Neural progenitor cell (in vitro differentiated cells): Measurements from ENCODE around the gene RBMS1. TPM values are rescaled to one million over a fixed set of nuclear protein-coding genes. Genes with fewer than 3 reads are reported as not detected.

Experiments used
- DNase-seq: peaks from one replicate; pipeline ENCODE4 v3.0.0-alpha.2; 2016; ENCODE audit warnings: low spot score
- H2AFZ ChIP-seq: fragments of 200-600 bp; sonication (generic); replicated peaks from 2 replicates; pipeline ENCODE4 v1.6.1; 2016; ENCODE audit warnings: antibody characterized with exemption
- H3F3A ChIP-seq: fragments of 200-600 bp; sonication (generic); 2 replicates; pipeline ENCODE4 v1.6.1; 2016; ENCODE audit warnings: antibody characterized with exemption, low read depth
- H3K27ac ChIP-seq: fragments of 200-600 bp; sonication (generic); 2 replicates; pipeline ENCODE4 v1.5.1; 2016; ENCODE audit warnings: mild to moderate bottlenecking
- H3K27me3 ChIP-seq: fragments of 200-600 bp; sonication (generic); 2 replicates; pipeline ENCODE4 v1.6.1; 2016; ENCODE audit warnings: mild to moderate bottlenecking, moderate library complexity
- H3K36me3 ChIP-seq: fragments of 200-600 bp; sonication (generic); 2 replicates; pipeline ENCODE4 v1.5.1; 2016
- H3K4me1 ChIP-seq: fragments of 200-600 bp; sonication (generic); 2 replicates; pipeline ENCODE4 v1.6.1; 2016; ENCODE audit warnings: mixed run types
- H3K4me2 ChIP-seq: fragments of 200-600 bp; sonication (generic); 2 replicates; pipeline ENCODE4 v1.6.1; 2016
- H3K4me3 ChIP-seq: fragments of 200-600 bp; sonication (generic); 2 replicates; pipeline ENCODE4 v1.5.1; 2016
- H3K79me2 ChIP-seq: fragments of 200-600 bp; sonication (generic); 2 replicates; pipeline ENCODE4 v1.6.1; 2016; ENCODE audit warnings: low read depth
- H3K9ac ChIP-seq: fragments of 200-600 bp; sonication (generic); 2 replicates; pipeline ENCODE4 v1.6.1; 2016
- H3K9me3 ChIP-seq: fragments of 200-600 bp; sonication (generic); 2 replicates; pipeline ENCODE4 v1.5.1; 2016; ENCODE audit warnings: low read depth
- H4K20me1 ChIP-seq: fragments of 200-600 bp; sonication (generic); 2 replicates; pipeline ENCODE4 v1.6.1; 2016; ENCODE audit warnings: low read depth
- H3K27ac Mint-ChIP-seq: 3 replicates; pipeline ENCODE4 v1.8.0; 2021; ENCODE audit warnings: mixed read lengths
- H3K27me3 Mint-ChIP-seq: 2 replicates; pipeline ENCODE4 v1.8.0; 2022; ENCODE audit warnings: low read depth, mild to moderate bottlenecking, inconsistent platforms, moderate library complexity, mixed read lengths; ENCODE audit not compliant: insufficient read depth
- H3K36me3 Mint-ChIP-seq: 3 replicates; pipeline ENCODE4 v1.8.0; 2021; ENCODE audit warnings: mixed read lengths
- H3K4me1 Mint-ChIP-seq: 3 replicates; pipeline ENCODE4 v1.8.0; 2021; ENCODE audit warnings: mixed read lengths
- H3K4me3 Mint-ChIP-seq: 3 replicates; pipeline ENCODE4 v1.8.0; 2021; ENCODE audit warnings: mild to moderate bottlenecking, moderate library complexity, mixed read lengths
- H3K9me3 Mint-ChIP-seq: 3 replicates; pipeline ENCODE4 v1.8.0; 2020; ENCODE audit warnings: mixed read lengths
- EZH2 ChIP-seq: fragments of 200-600 bp; sonication (generic); IDR thresholded peaks from 2 replicates; pipeline ENCODE4 v1.6.1; 2017; ENCODE audit warnings: antibody characterized with exemption, mild to moderate bottlenecking, moderate library complexity
- EZH2phosphoT487 ChIP-seq: fragments of 200-600 bp; sonication (generic); IDR thresholded peaks from 2 replicates; pipeline ENCODE4 v1.6.1; 2017; ENCODE audit warnings: antibody characterized with exemption
- total RNA-seq: library from RNA; depleted of rRNA; stranded (reverse); fragments of >200 nt; gene quantifications from 2 replicates; pipeline ENCODE4 v1.2.3, GENCODE V29; 2015; ENCODE audit warnings: low replicate concordance
- TF ChIP-seq, protein P1 (sequence below): fragments of 200-600 bp; sonication (generic); IDR thresholded peaks from 2 replicates; pipeline ENCODE4 v1.5.1; 2017; ENCODE audit warnings: antibody characterized with exemption, mild to moderate bottlenecking

RBMS1 gene
- total RNA-seq, 1 donor from 2014 or later = 101 TPM

DNA sequence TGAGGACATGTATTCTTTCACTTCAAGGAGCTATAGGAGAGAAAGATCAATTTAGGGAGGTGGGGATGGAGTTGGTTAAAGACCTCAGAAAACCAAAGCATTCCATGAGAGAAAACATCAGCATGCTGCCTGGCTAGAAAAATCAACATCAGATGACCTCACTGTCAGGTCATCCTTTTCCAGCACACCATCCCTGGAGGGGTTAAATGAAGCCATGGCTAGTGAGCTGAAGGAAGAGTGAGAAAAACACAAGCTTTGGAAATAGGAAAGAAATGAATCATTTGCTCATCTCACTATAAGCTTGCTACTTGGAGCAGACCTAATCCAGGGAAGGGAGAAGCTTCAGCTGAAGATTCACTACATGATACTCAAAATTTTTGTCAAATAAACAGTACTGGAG, 184.0 kb downstream of the RBMS1 start:
- Mint-ChIP-seq H3K9me3 (no peaks in the 10 kb centered on the region), H3K27me3 (no peaks in the 10 kb centered on the region), H3K4me3 (no peak overlapping the region), H3K36me3 (peaks cover 15% of the 10 kb centered on the region), H3K27ac (no peak overlapping the region), H3K4me1 (peaks cover 10% of the 10 kb centered on the region)
- TF ChIP-seq EZH2 (no peak), EZH2phosphoT487 (no peak)
- TF ChIP-seq, protein P1, sequence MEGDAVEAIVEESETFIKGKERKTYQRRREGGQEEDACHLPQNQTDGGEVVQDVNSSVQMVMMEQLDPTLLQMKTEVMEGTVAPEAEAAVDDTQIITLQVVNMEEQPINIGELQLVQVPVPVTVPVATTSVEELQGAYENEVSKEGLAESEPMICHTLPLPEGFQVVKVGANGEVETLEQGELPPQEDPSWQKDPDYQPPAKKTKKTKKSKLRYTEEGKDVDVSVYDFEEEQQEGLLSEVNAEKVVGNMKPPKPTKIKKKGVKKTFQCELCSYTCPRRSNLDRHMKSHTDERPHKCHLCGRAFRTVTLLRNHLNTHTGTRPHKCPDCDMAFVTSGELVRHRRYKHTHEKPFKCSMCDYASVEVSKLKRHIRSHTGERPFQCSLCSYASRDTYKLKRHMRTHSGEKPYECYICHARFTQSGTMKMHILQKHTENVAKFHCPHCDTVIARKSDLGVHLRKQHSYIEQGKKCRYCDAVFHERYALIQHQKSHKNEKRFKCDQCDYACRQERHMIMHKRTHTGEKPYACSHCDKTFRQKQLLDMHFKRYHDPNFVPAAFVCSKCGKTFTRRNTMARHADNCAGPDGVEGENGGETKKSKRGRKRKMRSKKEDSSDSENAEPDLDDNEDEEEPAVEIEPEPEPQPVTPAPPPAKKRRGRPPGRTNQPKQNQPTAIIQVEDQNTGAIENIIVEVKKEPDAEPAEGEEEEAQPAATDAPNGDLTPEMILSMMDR = no peak
- Histone ChIP-seq H3K4me2 (no peak overlapping the region), H3K9me3 (no peaks in the 10 kb centered on the region), H2AFZ (no peak overlapping the region), H3K27ac (no peak overlapping the region), H3K36me3 (no peaks in the 10 kb centered on the region), H3K79me2 (no peaks in the 10 kb centered on the region), H4K20me1 (peaks cover 4% of the 10 kb centered on the region), H3K4me1 (peaks cover 8% of the 10 kb centered on the region), H3F3A (no peaks in the 10 kb centered on the region), H3K9ac (no peak overlapping the region), H3K4me3 (no peak overlapping the region), H3K27me3 (no peaks in the 10 kb centered on the region)
- DNase-seq = no peak

DNA sequence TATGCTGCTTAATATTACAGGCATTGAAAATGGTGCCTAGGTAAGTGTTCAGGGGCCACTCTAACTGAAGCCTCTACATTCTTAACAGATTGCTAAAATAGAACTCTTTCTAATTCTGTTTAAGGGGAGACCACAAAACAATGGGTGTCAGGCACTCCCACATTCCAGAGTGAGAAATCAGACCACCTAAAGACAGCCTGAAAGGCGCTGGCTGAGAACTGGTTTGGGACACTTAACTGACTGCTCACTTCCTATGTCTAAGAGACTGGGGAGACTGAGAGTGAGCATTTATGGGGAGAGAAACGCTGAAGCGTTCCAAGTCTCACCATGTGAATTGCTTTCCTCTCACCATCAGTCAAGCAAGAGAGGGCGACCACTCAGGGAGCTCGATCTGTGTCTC, 184.7 kb downstream of the RBMS1 start:
- Mint-ChIP-seq H3K4me1 (peaks cover 10% of the 10 kb centered on the region), H3K4me3 (no peak overlapping the region), H3K27ac (no peak overlapping the region), H3K27me3 (no peaks in the 10 kb centered on the region), H3K9me3 (no peaks in the 10 kb centered on the region), H3K36me3 (peaks cover 15% of the 10 kb centered on the region)
- Histone ChIP-seq H3K9ac (no peak overlapping the region), H3K4me2 (no peak overlapping the region), H3K27ac (no peak overlapping the region), H3F3A (no peaks in the 10 kb centered on the region), H3K4me3 (no peak overlapping the region), H3K9me3 (no peaks in the 10 kb centered on the region), H4K20me1 (peaks cover 4% of the 10 kb centered on the region), H3K36me3 (no peaks in the 10 kb centered on the region), H2AFZ (no peak overlapping the region), H3K4me1 (peaks cover 8% of the 10 kb centered on the region), H3K79me2 (no peaks in the 10 kb centered on the region), H3K27me3 (no peaks in the 10 kb centered on the region)
- no peak for DNase-seq
- TF ChIP-seq EZH2phosphoT487 (no peak), EZH2 (no peak)
- TF ChIP-seq, protein P1 = no peak

DNA sequence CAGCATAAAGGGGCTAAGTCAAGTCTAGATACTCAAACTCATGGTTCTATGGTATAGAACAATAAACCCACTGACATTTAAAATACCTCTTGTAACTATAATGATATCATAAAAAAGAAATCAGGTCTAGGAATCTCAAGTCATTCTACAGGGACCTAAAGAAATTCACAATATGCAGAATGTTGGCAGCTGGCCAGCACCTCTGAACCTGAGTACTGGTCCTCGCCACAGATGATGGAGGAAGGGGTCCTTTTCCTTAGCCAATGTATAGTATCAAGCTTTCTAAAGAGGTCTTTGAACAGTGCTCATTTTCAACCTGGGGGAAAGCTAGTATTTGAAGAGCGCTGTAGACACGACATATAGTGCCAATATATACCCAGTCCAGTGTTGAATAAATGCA, 185.1 kb downstream of the RBMS1 start:
- H3K4me3 ChIP-seq = no peak overlapping the region
- Mint-ChIP-seq H3K9me3 (no peaks in the 10 kb centered on the region), H3K36me3 (peaks cover 15% of the 10 kb centered on the region), H3K4me3 (no peak overlapping the region), H3K27ac (no peak overlapping the region), H3K27me3 (no peaks in the 10 kb centered on the region), H3K4me1 (peaks cover 10% of the 10 kb centered on the region)
- no peaks in the 10 kb centered on the region for H3K9me3 ChIP-seq
- H3K4me2 ChIP-seq = no peak overlapping the region
- peaks cover 8% of the 10 kb centered on the region for H3K4me1 ChIP-seq
- DNase-seq = no peak
- no peak overlapping the region for H3K27ac ChIP-seq
- no peak overlapping the region for H2AFZ ChIP-seq
- no peak for TF ChIP-seq EZH2phosphoT487
- no peak overlapping the region for H3K9ac ChIP-seq
- H3F3A ChIP-seq = no peaks in the 10 kb centered on the region
- peaks cover 4% of the 10 kb centered on the region for H4K20me1 ChIP-seq
- no peaks in the 10 kb centered on the region for H3K79me2 ChIP-seq
- no peaks in the 10 kb centered on the region for H3K36me3 ChIP-seq
- H3K27me3 ChIP-seq = no peaks in the 10 kb centered on the region

DNA sequence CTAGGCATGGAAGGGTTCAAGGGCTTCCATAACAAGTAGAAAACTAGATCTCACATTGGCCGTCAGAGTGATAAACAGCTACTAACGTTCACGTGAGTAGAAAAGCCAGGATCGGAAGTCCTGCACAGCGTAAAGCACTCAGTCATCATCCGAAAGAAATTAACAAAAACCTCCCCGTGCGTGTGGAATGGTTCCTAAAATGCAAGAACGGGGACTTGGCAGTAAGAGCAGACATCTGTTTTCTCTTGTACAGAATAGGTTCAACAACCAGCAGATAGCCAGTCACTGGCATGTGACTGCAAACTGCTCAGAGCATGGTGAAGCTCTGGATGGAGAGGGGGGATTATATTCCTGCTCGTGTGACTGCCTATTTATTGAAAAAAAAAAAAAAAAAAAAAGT, 186.6 kb downstream of the RBMS1 start:
- Mint-ChIP-seq H3K27ac (no peak overlapping the region), H3K4me3 (no peak overlapping the region), H3K9me3 (no peaks in the 10 kb centered on the region), H3K4me1 (peaks cover 10% of the 10 kb centered on the region), H3K36me3 (peaks cover 20% of the 10 kb centered on the region), H3K27me3 (no peaks in the 10 kb centered on the region)
- Histone ChIP-seq H3K4me1 (peaks cover 8% of the 10 kb centered on the region), H3K27me3 (no peaks in the 10 kb centered on the region), H3K9me3 (no peaks in the 10 kb centered on the region), H3K9ac (no peak overlapping the region), H3K36me3 (no peaks in the 10 kb centered on the region), H3K4me3 (no peak overlapping the region), H4K20me1 (peaks cover 4% of the 10 kb centered on the region), H2AFZ (no peak overlapping the region), H3K4me2 (no peak overlapping the region), H3F3A (no peaks in the 10 kb centered on the region), H3K27ac (no peak overlapping the region), H3K79me2 (no peaks in the 10 kb centered on the region)
- no peak for DNase-seq
- TF ChIP-seq EZH2phosphoT487 = no peak
- TF ChIP-seq, protein P1 = no peak
- no peak for TF ChIP-seq EZH2
